ENCODE measurements around the gene CIITA.
"Not testable (repeated sequence)": the region's sequence is repeated elsewhere in the genome, so short reads cannot be mapped to it uniquely, and the experiment has no call there.

Gene CIITA

DNA sequence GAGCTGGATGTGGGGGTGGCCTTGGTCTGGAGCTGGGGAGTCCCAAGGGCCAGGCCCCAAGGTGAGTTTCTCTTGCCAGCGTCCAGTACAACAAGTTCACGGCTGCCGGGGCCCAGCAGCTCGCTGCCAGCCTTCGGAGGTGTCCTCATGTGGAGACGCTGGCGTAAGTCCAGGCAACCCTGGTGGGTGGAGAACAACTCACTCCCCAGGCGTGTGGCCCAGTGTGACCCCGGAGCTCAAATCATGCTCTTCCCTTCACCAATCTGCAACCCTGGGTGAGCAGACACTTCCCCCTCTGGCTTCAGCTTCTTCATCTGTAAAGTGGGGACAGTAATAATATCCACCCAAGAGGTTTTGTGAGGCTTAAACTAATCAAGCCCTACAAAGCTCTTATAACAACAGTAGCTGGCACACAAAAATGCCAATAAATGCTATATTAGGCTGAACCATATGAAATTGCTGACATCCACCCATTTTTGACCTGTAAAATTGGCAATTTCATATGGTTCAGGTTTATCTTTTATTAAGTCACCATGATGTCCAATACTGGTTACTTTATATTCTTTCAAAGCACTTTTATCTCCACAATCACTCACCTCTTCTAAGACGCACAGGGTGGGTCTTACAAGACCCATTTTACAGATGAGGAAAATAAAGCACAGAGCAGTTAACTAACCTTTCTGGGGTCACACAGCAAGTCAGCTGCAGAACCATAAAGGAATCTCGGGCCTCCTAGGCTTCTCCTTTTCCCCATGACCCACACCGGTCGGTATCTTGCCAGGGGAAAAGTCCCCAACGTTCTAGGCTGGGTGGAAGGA is 45.5 kb downstream of the CIITA start:
- DNase-seq: no peak

DNA sequence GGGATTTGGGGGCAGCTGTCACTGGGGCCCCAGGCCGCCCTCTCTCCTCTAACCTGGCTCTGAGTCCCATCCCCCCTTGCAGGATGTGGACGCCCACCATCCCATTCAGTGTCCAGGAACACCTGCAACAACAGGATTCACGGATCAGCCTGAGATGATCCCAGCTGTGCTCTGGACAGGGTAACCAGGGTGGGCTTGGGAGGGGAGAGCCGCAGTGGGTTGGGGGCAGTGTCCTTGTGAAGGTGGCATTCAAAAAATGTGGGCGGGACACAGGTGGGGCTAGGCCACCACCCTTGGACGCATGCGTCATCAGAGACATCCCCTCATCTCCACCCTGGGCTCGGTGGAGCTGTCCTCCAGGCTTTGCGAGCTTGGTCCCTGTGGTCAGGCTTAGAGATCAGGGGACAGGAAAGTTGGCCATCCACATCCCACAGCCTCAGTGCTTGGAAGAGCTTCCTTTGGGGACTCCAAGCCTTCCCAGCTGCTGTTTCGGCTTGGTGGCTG is 46.2 kb downstream of the CIITA start:
- DNase-seq: no peak

DNA sequence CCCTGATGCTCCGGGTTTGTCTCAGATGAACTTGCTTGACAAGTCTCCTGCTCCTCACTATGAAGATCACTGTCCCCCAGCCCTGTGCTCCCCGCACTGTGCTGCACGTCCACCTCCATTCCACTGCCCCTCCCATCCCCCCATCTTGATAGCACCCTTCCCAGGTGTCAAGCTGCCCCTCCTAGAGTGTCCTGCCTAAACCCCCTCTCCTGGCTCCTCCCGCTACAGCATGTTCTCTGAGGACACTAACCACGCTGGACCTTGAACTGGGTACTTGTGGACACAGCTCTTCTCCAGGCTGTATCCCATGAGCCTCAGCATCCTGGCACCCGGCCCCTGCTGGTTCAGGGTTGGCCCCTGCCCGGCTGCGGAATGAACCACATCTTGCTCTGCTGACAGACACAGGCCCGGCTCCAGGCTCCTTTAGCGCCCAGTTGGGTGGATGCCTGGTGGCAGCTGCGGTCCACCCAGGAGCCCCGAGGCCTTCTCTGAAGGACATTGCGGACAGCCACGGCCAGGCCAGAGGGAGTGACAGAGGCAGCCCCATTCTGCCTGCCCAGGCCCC is 46.7 kb downstream of the CIITA start:
- DNase-seq: no peak

DNA sequence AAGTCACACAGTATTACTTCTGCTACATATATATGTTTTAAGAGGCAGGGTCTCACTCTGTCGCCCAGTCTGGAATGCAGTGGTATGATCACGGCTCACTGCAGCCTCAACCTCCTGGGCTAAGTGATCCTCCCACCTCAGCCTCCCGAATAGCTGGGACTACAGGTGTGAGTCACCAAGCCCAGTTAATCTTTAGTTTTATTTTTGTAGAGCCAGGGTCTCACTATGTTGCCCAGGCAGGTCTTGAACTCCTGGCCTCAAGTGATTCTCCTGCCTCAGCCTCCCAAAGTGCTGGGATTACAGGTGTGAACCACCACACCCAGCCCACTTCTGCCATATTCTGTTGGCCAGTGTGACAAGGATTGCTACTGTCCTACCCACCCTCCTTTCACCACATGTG is 48.3 kb downstream of the CIITA start:
- DNase-seq: not testable (repeated sequence)

DNA sequence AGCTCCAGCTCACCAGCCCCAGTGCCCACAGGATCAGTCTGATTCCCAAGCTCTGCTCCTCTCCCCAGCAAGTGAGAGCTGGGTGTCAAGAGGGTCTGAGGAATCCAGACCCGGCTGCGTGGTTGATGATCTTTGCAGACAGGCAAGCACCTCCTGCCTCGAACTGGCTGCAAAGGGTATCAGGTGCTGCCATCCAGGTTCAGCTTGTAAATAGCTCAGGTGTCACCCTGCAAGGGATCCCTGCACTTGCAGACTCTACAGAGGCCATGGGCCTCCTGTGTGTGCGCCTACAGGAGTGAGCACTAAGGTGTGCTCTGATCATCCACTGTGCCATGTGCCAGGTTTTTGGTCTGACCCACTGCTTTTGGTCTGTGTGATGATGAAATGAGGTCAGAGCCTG is 49.1 kb downstream of the CIITA start:
- no peak for DNase-seq

DNA sequence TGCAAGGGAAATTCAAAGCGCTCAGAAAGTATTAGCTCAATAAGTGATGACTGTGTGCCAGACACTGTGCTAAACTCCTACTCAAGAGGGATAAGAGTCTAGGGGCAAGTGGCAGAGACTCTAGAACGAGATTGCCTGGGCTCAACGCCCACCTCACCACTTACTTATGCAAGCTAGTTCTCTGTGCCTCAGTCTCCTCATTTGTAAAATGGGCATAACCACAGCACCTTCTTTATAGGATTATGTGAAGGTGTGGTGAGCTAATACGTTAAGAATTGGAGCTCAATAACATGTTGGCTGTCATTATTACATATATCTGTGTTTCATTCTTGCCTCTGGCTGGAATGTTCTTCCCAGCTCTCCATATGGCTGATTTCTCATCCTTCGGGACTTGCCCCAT is 49.9 kb downstream of the CIITA start:
- DNase-seq: no peak

DNA sequence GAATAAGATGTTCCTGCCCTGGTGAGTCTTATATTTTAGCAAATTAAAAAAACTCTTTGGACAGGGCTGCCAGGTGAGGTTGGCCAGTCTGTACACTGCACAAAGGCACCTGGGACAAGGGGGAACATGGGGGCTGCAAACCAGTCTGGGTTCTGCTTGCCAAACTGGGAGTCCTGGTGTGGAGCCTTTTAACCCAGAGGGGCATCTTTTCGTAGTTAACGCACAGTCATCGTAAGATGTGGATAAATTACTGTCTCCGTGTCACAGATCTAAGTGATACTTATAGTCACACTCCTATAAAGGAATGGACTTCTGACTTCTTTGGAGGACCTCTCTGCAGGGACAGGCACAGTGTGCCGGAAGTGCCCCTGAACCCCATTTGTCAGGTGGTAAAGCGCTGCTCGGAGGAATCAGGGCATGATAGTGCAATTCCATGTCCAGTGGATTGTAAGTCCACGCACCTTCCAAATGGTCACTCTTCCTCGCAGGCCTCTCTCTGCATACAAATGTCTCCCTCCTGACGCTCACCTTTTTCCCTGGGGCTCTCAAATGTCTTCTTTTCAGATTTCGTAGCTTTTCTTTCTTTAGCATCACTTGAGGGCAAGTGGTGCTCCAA is 50.6 kb downstream of the CIITA start:
- DNase-seq: no peak

DNA sequence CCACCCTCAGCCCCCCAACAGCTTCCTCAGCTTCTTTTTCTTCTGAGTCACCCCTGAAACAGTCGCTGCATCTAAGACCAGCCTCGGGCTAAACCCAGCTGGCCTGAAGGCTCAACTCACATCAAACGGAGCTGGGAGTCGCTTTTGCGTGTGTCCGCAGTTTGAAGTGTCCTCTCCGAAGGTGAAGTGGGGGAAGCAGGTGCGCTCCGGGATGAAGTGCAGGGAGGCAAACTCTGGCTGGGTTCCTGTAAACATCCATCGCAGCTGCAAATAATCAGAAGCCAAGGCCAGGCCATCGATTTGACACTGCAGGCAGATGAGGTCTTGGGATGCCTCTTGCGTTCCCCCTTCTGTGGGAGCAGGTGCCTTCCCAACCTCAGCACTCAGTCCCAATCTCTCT is 52.1 kb downstream of the CIITA start:
- not testable (repeated sequence) for DNase-seq

DNA sequence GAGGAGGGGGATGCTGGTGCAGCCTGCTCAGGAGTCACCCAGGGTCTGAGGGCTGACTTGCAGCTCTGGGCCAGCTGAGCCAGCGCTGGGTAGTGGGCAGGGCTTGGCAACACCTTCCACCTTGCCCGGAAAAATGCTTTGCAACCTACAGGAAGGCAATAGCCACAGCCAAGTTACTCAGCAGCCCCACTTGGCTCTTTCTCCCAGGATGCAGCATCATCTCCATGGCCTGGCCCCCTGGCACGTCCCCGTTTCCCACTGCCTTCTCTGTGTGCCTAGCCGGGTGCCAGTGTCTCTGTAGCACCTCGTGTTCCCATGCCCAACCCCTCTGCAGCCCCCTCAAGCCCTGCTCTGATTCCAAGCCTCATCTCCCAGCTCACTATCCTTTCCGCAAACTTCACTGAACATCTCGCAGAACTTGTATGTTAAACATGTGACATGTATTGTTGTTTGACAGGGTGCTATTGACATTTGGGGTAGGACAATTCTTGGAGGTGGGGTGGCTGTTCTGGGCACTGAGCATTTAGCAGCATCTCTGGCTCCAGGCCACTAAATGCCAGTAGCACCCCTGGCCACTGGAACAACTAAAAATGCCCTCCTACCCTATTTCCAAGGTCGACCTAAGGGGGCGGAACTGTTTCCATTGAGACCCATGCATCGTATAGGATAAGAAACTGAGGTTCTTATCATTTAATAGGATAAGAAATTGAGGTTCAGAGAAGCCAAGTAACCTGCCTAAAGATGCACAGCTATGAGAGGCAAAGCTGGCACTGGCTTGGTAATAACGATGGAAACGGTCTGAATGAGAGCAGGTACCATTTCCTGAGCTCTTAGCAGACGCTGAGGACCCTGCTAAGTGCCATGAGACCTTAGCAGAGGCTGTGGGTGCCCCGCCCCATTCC is 53.1 kb downstream of the CIITA start:
- DNase-seq: no peak

DNA sequence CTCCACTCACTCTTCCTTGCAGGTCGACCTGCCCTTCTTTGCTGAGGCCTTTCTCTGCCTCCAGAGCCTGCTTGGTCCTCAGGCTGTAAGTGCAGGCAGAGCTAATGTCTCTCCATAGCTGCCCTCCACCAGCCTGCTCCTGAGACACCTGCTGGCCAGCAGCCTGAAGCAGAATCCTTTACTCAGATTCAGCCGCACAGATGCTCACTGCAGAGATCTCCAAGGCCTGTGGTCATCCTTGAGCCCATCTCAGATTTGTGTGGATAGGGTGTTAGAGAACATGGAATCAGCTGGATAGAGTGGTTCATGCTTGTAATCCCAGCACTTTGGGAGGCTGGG is 53.7 kb downstream of the CIITA start:
- DNase-seq: no peak

DNA sequence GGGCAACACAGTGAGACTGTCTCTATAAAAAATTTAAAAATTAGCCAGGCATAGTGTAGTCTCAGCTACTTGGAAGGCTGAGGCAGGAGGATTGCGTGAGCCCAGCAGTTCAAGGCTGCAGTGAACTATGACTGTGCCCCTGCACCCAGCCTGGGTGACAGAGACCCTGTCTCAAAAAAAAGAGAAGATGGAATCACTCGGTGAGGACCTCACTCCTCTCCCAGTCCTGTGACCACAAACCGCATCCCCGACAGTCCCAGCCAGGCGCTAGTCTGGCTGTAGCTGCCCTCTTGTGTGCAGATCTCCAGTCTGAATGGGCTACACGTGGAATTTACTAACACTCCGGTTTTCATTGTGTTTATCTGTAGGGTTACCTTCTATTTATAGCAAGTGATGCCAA is 54.1 kb downstream of the CIITA start:
- DNase-seq: no peak

DNA sequence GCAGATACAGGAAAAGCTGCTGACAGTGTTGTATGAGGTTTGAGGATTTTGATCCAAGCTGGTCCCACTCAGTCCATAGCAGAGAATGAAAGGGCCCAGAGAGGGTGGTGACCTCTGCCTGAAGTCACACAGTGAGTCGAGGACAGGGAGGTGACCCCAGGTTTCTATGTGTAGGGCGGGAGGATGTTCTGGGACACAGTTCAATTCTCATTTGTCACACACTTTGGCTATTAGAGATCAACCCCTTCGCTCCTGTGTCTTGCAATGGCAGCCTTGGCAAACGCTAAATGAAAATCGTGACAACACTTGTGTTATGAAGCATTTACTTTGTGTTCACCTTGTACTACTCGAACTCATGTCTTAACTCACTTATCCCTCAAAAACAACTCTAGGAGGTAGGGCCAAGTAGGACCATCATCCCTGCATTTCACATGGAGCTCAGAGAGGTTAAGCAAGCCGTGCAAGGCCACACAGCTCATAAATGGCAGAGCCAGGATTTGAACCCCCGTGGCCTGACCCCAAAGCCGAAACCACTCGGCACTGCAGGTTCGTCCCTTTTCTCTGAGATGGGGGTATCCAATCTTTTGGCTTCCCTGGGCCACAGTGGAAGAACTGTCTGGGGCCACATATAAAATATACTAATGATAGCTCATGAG is 55.1 kb downstream of the CIITA start:
- DNase-seq: no peak

DNA sequence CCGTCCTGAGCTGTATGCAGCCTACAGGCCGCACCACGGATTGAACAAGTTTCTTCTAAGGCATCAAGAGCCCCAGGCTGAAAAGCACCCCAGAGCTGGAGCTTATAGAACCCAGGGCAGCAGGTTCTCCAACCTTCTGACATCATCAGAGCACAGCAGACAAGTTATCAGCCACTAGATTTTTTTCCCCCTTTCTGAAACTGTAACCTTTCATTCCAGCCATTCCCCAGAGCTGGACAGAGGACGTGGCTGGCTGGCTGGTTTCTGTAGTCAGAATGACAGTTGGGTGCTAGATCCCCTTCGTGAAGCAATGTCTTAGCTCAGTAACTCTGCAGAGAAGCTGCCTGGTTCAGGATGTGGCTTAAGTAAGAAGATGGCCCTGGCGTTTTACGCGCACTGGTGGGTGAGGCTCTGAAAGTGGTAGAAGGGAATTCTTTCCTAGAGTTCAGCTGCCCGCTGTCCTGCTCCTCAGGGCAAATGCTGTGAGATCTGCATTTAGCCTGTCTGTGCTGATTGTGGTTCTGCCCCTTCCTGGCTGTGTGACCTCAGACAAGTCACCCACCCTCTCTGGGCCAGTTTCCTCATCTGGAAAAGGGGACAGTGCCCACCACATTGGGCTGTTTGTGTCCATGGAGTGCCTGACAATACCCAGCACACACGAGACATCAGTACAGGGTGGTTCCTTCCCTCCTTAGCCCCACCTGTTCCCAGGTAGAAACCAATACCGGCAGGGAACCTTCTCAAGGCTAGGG is 56.1 kb downstream of the CIITA start:
- DNase-seq: no peak

DNA sequence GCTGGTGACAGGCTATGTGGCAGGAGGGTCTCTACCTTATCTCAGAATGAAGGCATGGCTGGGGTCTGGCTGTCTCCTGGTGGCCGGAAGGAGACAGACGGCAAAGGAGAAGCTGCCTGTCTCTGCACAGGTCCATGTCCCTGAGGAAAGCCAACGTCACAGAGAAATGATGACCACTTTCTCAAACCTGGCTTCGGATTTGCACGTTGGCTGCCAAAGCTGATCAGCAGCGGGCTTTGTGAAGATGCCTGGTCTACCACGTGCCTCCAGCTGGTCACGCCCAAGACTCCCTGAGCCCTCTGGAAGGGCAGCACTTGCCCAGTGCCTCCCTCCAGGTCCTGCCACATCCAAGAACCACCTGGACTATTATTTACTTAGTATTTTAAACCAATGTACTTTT is 56.9 kb downstream of the CIITA start:
- no peak for DNase-seq

DNA sequence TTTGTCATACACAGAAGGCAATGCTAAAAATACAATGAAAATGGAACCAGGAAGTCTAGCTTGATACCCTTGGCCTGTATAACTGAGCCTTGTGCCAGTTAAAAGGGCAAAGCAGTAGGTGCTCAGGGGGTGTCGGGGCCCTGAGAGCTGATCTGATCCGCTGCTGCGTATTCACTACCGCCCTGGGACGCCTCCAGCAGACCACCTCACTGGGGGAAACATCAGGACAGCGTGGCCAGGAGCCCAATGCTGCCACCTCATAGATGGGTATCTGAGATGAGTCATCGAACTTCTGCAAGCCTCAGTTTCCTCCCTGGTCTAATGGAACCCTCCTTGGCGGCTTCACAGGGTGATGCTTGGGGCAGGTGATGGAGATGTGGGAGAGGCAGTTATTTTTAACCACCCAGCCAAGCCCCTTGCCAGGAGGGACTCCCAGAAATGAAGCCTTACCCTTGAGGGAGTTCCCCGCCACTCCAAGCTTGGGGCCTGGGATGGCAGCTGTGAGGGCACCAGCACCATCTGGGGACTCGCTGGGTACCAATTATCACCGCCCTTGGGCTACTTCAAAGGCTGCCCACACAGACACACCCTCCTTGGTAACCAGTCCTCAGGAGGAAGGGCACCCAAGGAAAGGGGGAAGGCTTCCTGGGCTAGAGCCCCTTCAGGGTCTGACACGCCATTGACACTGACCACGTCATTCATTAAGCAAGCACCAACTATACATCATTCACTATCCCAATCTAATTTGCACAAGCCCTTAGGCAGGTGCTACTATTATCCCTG is 57.5 kb downstream of the CIITA start:
- DNase-seq: no peak

DNA sequence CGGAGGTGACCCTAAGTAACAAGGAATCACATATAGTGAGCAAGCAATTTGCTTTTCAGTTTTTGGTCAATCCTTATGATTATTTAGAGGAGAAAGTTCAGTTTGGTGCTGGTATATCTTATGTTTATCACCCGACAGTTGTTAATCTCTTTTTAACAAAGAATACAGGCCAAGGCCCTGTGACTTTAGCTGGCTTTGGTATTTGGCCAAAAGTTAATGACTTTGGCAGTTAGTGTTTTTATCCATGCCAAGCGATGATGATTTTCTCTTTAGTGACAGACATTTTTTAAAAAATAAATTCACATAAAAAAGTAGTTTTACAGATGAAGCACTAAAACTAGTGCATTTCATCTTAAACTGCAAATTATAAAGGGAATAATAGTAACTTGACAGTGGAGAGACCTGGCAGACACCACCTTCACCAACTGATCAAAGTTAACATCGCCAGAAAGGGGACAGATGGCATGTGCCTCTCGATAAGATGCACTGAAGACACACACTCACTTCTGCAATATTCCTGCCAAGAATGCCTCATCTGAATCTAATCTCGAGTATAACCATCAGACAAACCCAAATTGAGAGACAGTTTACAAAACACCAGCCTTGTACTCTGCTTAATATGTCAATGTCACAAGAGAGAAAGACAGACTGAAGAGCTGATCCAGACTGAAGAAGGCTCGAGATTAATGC is 58.4 kb downstream of the CIITA start:
- DNase-seq: no peak

DNA sequence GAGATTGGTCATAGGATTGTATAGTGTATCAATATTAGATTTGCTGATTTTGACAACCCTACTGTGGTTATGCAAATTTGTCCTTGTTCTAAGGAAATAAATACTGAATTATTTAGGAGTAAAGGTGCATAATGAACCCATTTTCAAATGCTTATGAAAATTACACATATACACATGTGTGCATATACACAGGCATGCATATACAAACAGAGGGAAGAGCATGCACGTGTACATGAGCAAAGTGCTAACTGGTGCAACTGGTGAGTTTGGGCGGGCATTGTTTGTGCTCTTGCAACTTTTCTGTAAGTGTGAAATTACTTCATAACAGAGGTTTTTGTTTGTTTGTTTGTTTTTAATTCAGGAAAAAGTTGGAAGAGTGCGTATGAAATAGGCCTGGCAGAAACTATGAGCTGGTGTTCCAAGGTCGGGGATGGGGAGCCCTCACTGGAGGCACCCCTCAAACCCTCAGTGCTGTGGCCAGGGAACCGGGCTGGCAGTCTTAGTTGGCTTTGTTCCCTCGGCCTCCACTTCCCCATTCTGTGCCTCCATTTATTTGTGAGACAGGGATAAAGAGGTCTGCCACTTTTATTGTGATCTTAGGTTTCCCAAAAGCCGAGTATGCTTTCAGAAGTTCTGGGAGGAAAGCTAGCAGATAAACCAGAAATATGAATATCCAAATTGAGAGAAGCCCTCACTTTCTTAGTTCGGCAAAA is 59.4 kb downstream of the CIITA start:
- no peak for DNase-seq

DNA sequence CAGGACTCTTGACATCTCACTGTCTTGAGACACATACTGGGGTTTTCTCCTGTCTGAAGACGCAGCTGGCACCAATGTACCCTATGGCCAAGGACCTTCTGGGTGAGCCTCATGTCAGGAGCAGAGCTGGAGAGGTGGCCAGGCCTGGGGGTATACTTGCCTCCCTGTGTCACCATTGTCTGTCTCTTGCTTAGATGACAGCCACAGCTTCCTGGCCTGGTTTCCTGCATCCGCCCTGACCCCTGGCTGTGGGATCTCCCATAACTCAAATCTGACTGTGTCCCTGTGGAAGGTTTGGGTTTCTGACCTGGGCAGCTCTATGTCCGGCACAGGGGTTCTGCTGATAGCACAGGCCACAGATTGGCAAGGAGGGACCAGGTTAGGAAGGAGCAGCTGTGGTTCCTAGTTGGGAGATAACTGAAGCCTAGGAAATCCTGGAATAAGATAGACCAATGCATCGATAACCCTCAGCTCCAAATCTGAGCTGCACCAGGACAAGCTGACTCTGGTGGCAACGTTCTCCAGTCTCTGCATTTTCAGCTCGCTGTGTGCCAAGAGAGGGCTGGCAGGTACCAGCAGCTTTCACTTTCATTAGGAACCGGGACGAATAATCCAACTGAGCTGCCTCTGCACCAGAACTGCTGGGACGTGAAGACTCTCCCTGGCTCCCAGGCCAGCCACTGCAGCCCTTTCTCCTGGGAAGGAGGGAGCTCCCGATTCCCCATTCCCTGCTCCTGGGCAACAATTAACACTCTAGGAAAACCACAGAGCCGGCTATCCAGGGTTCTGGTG is 60.3 kb downstream of the CIITA start:
- no peak for DNase-seq

DNA sequence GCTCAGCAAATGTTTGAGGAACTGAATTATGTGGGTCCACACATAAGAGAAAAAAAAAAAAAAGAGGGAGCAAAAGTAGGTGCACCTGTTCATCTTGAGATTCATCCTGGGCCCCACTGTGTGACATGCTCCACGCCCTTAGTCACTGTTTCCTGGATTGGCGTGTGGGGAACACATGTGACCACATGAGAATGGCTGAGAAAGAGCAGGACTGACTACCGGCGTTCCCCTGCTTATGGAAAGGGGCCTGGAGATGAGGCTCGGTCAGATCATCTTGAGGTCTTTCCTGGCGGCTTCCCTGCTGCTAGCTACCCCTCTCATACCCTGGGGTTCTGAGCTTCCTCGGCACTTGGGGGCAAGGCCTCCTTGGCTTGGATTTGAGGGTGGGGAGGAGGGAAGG is 61.3 kb downstream of the CIITA start:
- DNase-seq: no peak
